ENCODE measurements around the gene SHQ1. TPM values are rescaled to one million over a fixed set of nuclear protein-coding genes. Genes with fewer than 3 reads are reported as not detected.
A peak's percentile ranks its signal among the peaks of the same experiment; 100 is the strongest.
"Not testable (repeated sequence)": the region's sequence is repeated elsewhere in the genome, so short reads cannot be mapped to it uniquely, and the experiment has no call there.

Gene SHQ1
- total RNA-seq, 3 donors from 2014 or later = 18.1 to 31.6 (median 21.4) TPM

GRCh38 chr3:72738752-72739530 is 109.3 kb downstream of the SHQ1 start:
- no peak overlapping the region for H3K4me3 ChIP-seq
- no peak for TF ChIP-seq CTCF (IDR thresholded peaks at IDR 0.05)
- intact Hi-C loops (cut with DNase I, micrococcal nuclease) = no loop called here
- H3K9me3 ChIP-seq = peaks cover 5% of the 10 kb centered on the region
- no peaks in the 10 kb centered on the region for H3K36me3 ChIP-seq (ENCODE audit: low read depth)
- DNase-seq (peak; percentile 67 to 83 (median 80)), ATAC-seq (peak; percentile 85)
- H3K4me1 ChIP-seq (ENCODE audit: low read depth) = peaks cover 14% of the 10 kb centered on the region

- H3K9me3 ChIP-seq; H3K36me3 ChIP-seq (ENCODE audit: low read depth); ATAC-seq; DNase-seq; intact Hi-C loops (cut with DNase I, micrococcal nuclease); H3K4me3 ChIP-seq: not testable (repeated sequence)
- H3K4me1 ChIP-seq (ENCODE audit: low read depth) = peaks cover 14% of the 10 kb centered on the region
Measured at GRCh38 chr3:72735072-72735471, 113.2 kb downstream of the SHQ1 start.

GRCh38 chr3:72733676-72734075 is 114.6 kb downstream of the SHQ1 start:
- no peak overlapping the region for H3K4me3 ChIP-seq
- intact Hi-C loops (cut with DNase I, micrococcal nuclease) = no loop called here
- no peak for DNase-seq
- no peak for ATAC-seq
- no peak for TF ChIP-seq CTCF (IDR thresholded peaks at IDR 0.05)
- no peaks in the 10 kb centered on the region for H3K36me3 ChIP-seq (ENCODE audit: low read depth)
- H3K9me3 ChIP-seq = peaks cover 9% of the 10 kb centered on the region
- peaks cover 5% of the 10 kb centered on the region for H3K4me1 ChIP-seq (ENCODE audit: low read depth)

- H3K36me3 ChIP-seq (ENCODE audit: low read depth); DNase-seq; H3K9me3 ChIP-seq; ATAC-seq; H3K4me1 ChIP-seq (ENCODE audit: low read depth); intact Hi-C loops (cut with DNase I, micrococcal nuclease); H3K4me3 ChIP-seq: not testable (repeated sequence)
Measured at GRCh38 chr3:72732666-72733345, 115.4 kb downstream of the SHQ1 start.

- H3K4me3 ChIP-seq = no peak overlapping the region
- TF ChIP-seq CTCF (IDR thresholded peaks at IDR 0.05) = no peak
- H3K9me3 ChIP-seq = peaks cover 4% of the 10 kb centered on the region
- no peaks in the 10 kb centered on the region for H3K36me3 ChIP-seq (ENCODE audit: low read depth)
- DNase-seq (no peak), ATAC-seq (peak; percentile 17)
- intact Hi-C loops (cut with DNase I, micrococcal nuclease) = no loop called here
- H3K4me1 ChIP-seq (ENCODE audit: low read depth) = no peaks in the 10 kb centered on the region
Measured at GRCh38 chr3:72728958-72729467, 119.2 kb downstream of the SHQ1 start.

- Histone ChIP-seq H3K9me3 (peaks cover 4% of the 10 kb centered on the region), H3K4me3 (no peak overlapping the region), H3K4me1 (ENCODE audit: low read depth) (no peaks in the 10 kb centered on the region), H3K36me3 (ENCODE audit: low read depth) (no peaks in the 10 kb centered on the region)
- ATAC-seq (no peak), DNase-seq (no peak)
- intact Hi-C loops (cut with DNase I, micrococcal nuclease) = no loop called here
- no peak for TF ChIP-seq CTCF (IDR thresholded peaks at IDR 0.05)
Measured at GRCh38 chr3:72728329-72728889, 119.8 kb downstream of the SHQ1 start.

Measured in mucosa of descending colon (tissue), 3 donors.